ENCODE measurements around the gene ZNF765.
"Not testable (repeated sequence)": the region's sequence is repeated elsewhere in the genome, so short reads cannot be mapped to it uniquely, and the experiment has no call there.

Gene ZNF765

DNA sequence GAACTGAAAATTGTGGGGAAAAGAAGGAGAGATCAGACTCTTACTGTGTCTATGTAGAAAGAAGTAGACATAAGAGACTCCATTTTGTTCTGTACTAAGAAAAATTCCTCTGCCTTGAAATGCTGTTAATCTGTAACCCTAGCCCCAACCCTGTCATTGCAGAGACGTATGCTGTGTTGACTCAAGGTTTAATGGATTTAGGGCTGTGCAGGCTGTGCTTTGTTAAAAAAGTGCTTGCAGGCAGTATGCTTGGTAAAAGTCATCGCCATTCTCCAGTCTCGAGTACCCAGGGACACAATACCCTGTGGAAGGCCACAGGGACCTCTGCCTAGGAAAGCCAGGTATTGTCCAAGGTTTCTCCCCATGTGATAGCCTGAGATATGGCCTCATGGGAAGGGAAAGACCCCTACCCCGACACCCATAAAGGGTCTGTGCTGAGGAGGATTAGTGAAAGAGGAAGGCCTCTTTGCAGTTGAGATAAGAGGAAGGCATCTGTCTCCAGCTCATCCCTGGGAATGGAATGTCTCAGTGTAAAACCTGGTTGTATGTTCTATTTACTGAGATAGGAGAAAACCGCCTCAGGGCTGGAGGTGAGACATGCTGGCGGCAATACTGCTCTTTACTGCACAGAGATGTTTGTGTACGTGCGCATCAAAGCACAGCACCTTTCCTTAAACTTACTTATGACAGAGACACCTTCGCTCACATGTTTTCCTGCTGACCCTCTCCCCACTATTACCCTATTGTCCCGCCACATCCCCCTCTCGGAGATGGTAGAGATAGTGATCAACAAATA lies 25.8 kb downstream of the ZNF765 start:
- DNase-seq, result not testable (repeated sequence)

- no peak for DNase-seq
These were observed 27.6 kb downstream of the ZNF765 start for GRCh38 chr19:53422551-53422950.

GRCh38 chr19:53423074-53423473 lies 28.1 kb downstream of the ZNF765 start:
- peak in 7 of 51 donors; percentile 0 to 11 (median 4) for DNase-seq

DNA sequence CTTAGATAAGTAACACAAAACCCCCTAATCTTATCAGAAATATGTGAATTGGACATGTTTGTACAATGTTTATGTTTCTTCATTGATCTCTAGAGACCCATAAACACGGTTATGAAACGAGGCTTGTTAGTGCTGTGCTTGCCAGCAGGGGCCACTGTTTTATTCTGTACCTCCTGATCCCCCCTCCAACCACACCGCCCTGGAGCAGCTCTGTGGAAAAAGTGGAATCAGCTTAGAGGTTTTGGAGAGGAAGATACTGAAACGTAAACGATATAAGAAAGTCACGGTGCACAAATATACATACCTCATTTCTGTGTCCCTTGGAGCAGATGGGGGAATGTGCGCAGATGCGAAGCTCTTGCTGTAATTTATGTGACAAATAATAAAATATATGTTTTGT lies 28.7 kb downstream of the ZNF765 start:
- DNase-seq, result peak in 5 of 51 donors; percentile 0 to 25 (median 2)

GRCh38 chr19:53424968-53425597 lies 30.1 kb downstream of the ZNF765 start:
- peak in 47 of 51 donors; percentile 1 to 80 (median 55) for DNase-seq

DNA sequence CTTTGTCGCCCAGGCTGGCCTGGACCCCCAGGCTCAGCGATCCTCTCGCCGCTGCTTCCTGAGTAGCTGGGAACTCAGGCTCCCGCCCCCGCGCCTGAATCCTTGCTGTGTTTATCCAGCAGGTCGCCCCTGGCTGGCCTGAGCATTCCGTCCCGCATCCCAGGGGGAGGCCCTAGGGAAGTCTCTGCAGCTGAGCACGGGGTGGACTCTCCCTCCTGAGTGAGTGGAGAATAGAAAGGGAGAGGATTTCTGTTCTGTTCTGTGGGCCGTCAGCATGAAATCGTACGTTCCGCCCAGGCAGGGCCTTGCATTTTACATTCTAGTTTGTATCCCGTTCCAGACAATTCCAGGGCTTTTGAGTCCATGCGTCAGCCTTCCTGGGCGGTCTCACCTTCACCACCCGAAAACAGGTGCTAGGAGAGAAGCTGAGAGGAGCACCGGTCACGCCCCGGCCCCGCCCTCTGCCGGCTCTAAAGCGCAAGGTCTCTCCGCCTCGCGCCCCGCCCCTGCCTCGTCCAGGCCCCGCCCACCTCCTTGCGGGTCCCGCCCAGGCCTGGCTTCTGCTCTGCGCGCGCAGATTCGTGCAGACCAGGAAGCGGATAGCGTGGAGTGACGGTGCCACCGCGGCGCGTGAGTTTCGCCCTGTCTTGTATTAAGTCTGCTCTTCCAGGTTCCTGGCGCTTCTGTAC lies 36.6 kb downstream of the ZNF765 start, which contains the start of gene ZNF761:
ZNF761 (plus strand) TSS at position 586 of the 689 bp plus-strand sequence. CDS start 15,285 bp downstream, outside the sequence.
- peak; percentile 37 to 95 (median 87) for DNase-seq

DNA sequence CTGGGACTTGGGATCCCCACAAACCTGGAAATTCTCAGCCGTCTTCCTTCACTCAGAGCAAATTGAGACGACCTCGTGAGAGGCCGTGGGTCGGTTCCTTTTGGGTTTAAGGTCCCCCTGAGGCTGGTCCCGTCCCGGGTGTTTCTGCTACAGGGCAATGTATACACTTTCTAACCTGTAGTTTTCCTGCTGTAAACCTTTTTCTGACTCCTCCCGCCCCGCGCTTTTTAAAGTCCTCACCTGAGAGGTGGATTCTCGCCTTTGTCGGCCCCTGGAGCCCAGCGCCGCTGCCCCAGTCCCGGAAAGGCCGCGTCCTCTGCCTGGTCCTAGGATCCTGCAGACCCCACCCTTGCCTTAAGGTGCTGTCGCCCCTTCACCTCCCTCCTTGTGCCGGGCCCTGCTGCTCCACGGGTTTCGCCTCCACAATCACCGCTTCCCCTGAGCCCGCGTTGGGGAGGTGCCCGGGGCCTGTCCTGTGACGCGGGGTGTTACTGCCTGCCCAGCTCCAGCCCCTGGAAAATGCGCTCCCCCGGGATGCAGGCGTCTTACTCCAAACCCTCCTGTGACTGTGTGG lies 37.2 kb downstream of the ZNF765 start:
- DNase-seq, result peak in 13 of 51 donors; percentile 2 to 46 (median 19)

DNA sequence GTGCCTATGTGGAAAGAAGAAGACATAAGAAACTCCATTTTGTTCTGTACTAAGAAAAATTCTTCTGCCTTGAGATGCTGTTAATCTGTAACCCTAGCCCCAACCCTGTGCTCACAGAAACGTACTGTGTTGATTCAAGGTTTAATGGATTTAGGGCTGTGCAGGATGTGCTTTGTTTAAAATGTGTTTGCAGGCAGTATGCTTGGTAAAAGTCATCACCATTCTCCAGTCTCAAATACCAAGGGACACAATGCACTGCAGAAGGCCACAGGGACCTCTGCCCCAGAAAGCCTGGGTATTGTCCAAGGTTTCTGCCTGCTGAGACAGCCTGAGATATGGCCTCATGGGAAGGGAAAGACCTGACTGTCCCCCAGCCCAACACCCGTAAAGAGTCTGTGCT lies 48.9 kb downstream of the ZNF765 start:
- not testable (repeated sequence) for DNase-seq

DNA sequence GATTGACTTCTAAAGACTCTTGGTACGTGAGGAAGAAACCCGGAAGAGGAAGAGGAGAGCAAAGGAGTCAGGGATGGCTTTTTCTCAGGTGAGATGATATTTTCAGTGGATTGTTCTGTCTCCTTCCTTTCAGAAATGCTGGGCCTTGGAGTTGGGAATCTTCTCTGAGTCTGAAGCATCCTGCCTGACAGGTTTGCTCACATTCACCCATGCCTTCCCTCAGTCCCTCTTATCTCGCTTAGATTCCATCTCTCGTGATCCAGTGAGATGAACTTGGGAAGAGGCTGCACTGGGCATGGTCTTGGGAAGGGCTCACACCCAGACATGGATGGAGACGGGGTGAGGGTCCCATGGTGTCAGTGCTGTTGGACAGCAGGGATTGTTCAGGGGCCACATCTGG lies 52.2 kb downstream of the ZNF765 start:
- DNase-seq, result not testable (repeated sequence)

DNA sequence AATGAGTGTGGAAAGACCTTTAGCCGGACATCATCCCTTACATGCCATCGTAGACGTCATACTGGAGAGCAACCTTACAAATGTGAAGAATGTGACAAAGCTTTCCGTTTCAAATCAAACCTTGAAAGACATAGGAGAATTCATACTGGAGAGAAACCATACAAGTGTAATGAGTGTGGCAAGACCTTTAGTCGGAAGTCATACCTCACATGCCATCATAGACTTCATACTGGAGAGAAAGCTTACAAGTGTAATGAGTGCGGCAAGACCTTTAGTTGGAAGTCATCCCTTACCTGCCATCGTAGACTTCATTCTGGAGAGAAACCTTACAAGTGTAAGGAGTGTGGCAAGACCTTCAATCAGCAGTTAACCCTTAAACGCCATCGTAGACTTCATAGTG lies 60.9 kb downstream of the ZNF765 start:
- DNase-seq, result no peak

DNA sequence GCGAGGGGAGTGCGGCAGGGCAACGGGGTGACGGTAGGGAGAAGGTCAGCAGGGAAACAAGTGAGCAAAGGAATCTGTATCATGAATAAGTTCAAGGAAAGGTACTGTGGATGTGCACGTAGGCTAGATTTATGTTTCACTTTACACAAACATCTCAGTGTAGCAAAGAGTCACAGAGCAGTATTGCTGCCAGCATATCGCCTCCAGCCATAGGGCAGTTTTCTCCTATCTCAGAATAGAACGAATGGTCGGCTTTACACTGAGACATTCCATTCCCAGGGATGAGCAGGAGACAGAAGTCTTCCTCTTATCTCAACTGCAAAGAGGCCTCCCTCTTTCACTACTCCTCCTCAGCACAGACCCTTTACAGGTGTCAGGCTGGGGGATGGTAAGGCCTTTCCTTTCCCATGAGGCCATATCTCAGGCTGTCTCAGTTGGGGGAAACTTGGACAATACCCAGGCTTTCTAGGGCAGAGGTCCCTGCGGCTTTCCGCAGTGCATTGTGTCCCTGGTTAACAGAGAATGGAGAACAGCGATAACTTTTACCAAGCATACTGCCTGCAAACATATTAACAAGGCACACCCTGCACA lies 65.3 kb downstream of the ZNF765 start:
- not testable (repeated sequence) for DNase-seq

- DNase-seq, result no peak
These were observed 66.9 kb downstream of the ZNF765 start for GRCh38 chr19:53461866-53462265.

GRCh38 chr19:53462861-53463260 lies 67.9 kb downstream of the ZNF765 start:
- DNase-seq, result peak in 1 of 51 donors; percentile 28

- DNase-seq, result peak; percentile 1 to 96 (median 75)
These were observed 68.3 kb downstream of the ZNF765 start for GRCh38 chr19:53463263-53463662.

DNA sequence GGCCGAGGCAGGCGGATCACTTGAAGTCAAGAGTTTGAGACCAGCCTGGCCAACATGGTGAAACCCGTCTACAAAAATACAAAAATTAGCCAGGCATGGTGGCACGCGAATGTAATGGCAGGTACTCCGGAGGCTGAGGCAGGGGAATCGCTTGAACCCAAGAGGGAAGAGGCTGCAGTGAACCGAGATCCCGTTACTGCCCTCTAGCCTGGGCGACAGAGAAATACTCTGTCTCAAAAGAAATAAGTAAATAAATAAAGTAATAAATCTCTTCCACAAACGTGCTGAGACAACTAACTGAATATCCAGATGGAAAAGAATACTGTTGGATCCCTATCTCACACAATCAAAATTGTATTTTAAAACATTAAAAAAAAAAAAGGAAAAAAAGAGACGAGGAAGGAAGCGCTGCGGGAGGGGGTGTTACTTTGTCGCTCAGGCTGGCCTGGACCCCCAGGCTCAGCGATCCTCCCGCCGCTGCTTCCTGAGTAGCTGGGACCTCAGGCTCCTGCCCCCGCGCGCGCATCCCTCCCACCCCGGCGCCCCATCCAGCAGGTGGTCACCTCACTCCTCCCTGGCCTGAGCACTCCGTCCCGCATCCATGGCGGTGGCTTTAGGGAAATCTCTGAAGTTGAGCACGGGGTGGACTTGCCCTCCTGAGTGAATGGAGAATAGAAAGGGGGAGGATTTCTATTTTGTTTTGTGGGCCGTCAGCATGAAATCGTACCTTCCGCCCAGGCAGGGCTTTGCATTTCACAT lies 72.0 kb downstream of the ZNF765 start:
- DNase-seq, result peak in 9 of 51 donors; percentile 1 to 51 (median 17)

DNA sequence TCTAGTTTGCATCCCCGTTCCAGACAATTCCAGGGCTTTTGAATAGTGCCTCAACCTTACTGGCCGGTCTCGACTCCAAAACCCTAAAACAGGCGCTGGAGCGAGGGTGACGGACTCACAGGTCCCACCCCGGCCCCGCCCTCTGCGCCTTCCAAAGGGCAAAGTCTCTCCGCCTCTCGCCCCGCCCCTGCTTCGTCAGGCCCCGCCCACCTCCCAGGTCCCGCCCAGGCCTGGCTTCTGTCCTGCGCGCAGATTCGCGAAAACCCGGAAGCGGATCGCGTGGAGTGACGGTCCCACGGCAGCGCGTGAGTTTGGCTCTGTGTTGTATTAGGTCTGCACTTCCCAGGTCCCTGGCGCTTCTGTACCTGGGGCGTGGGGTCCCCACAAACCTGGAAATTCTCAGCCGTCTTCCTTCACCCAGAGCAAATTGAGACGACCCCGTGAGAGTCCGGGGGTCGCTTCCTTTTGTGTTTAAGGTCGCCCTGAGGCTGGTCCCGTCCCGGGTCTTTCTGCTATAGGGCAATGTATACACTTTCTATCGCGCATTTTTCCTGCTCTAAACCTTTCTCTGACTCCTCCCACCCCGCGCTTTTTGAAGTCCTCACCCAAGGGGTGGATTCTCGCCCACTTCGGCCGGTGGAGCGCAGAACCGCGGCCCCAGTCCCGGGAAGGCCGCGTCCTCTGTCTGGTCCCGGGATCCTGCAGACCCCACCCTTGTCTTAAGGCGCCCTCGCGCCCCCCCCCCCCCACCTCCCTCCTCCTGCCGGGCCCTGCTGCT lies 72.7 kb downstream of the ZNF765 start, which contains the start of gene ZNF813:
ZNF813 (plus strand) TSS at position 249 of the 778 bp plus-strand sequence. CDS start 16,090 bp downstream, outside the sequence.
- peak; percentile 2 to 99 (median 87) for DNase-seq

DNA sequence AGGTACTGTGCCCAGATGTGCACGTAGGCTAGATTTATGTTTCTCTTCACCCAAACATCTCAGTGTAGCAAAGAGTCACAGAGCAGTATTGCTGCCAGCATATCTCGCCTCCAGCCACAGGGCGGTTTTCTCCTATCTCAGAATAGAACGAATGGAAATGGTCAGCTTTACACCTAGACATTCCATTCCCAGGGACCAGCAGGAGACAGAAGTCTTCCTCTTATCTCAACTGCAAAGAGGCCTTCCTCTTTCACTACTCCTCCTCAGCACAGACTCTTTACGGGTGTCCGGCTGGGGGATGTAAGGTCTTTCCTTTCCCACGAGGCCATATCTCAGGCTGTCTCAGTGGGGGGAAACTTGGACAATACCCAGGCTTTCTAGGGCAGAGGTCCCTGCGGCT lies 73.7 kb downstream of the ZNF765 start:
- DNase-seq, result not testable (repeated sequence)

GRCh38 chr19:53471916-53472315 lies 77.0 kb downstream of the ZNF765 start:
- DNase-seq, result no peak

- not testable (repeated sequence) for DNase-seq
These were observed 79.9 kb downstream of the ZNF765 start for GRCh38 chr19:53474832-53475231.

All from hypothalamus (tissue), 51 donors.